Endothelial cell of umbilical vein (primary cell): ENCODE measurements around the gene SNX19. TPM values are rescaled to one million over a fixed set of nuclear protein-coding genes. Genes with fewer than 3 reads are reported as not detected.

Experiments
- BruUV-seq: library from RNA; stranded (reverse); fragments of 400-500 nt; replicated peaks from 2 replicates; lab custom pipeline; 2021; lab: Mats Ljungman, UMichigan
- CTCF ChIA-PET: fragments of 300-600, 350-600 bp; sonication (Branson Sonifier 250); formaldehyde crosslinking; loops from one replicate; lab custom pipeline; 2021; ENCODE audit warnings: antibody characterized with exemption, inconsistent platforms; lab: Charles Lee
- POLR2A ChIA-PET: fragments of 300-600, 350-600 bp; sonication (Branson Sonifier 250); formaldehyde crosslinking; loops from one replicate; lab custom pipeline; 2021; ENCODE audit warnings: antibody characterized with exemption, inconsistent platforms; lab: Charles Lee
- DNase-seq: peaks from one replicate; pipeline ENCODE4 v3.0.0-alpha.2; 2011; ENCODE audit warnings: low read depth, low spot score
- FAIRE-seq: peaks from 2 replicates; lab custom pipeline; 2011; peaks lifted over from hg19 to GRCh38; lab: Jason Lieb, UNC
- H2AFZ ChIP-seq: 2 replicates; pipeline ENCODE4 v1.6.0; 2012; ENCODE audit warnings: low read depth, low read length, control low read depth, inconsistent platforms
- H3K27ac ChIP-seq: 2 replicates; pipeline ENCODE4 v1.5.1; 2011; ENCODE audit warnings: low read depth, mild to moderate bottlenecking, control low read depth, low read length, moderate library complexity; ENCODE audit not compliant: insufficient read depth
- H3K27me3 ChIP-seq, 2 experiments: 2 replicates each; pipeline versions ENCODE4 v1.6.0 to v1.6.1; 2011; ENCODE audit warnings: low read length in 2 of 2, mixed read lengths in 1 of 2; ENCODE audit not compliant: control insufficient read depth in 2 of 2, insufficient read depth in 2 of 2
- H3K36me3 ChIP-seq, 2 experiments: 2 replicates in 1 of 2; 3 replicates in 1 of 2; pipeline ENCODE4 v1.5.1; 2011; ENCODE audit warnings: low read length in 2 of 2, mild to moderate bottlenecking in 1 of 2, moderate library complexity in 1 of 2; ENCODE audit not compliant: control insufficient read depth in 2 of 2, insufficient read depth in 2 of 2; ENCODE audit errors: extremely low read depth in 1 of 2
- H3K4me1 ChIP-seq: 3 replicates; pipeline ENCODE4 v1.5.1; 2011; ENCODE audit warnings: mild to moderate bottlenecking, low read length; ENCODE audit not compliant: control insufficient read depth, insufficient read depth; ENCODE audit errors: extremely low read depth
- H3K4me2 ChIP-seq: 2 replicates; pipeline ENCODE4 v1.6.1; 2011; ENCODE audit warnings: low read length, control low read depth, mixed read lengths; ENCODE audit not compliant: insufficient read depth
- H3K4me3 ChIP-seq, 3 experiments: fragments of 200-600 bp in 1 of 3; sonication (generic), shearing (Covaris generic) in 1 of 3; replicated peaks in 1 of 3; 2 replicates each; pipeline ENCODE4 v1.5.1; 2011 to 2016; ENCODE audit warnings: control low read depth in 3 of 3, low read length in 3 of 3, mild to moderate bottlenecking in 2 of 3, inconsistent platforms in 1 of 3, low read depth in 1 of 3, moderate library complexity in 1 of 3; ENCODE audit not compliant: insufficient read depth in 1 of 3
- H3K79me2 ChIP-seq: 2 replicates; pipeline ENCODE4 v1.6.0; 2012; ENCODE audit warnings: low read length, inconsistent platforms; ENCODE audit not compliant: control insufficient read depth, insufficient read depth
- H3K9ac ChIP-seq: replicated peaks from 2 replicates; pipeline ENCODE3; 2011; ENCODE audit warnings: low read length, control low read depth; ENCODE audit not compliant: insufficient read depth; ENCODE audit errors: extremely low read depth
- H3K9me1 ChIP-seq: replicated peaks from 3 replicates; pipeline ENCODE4 v1.6.0; 2011; ENCODE audit warnings: mild to moderate bottlenecking, low read length; ENCODE audit not compliant: control insufficient read depth, insufficient read depth; ENCODE audit errors: extremely low read depth
- H3K9me3 ChIP-seq: replicated peaks from 2 replicates; pipeline ENCODE4 v1.5.1; 2012; ENCODE audit warnings: low read length, inconsistent platforms; ENCODE audit not compliant: control insufficient read depth, insufficient read depth
- H4K20me1 ChIP-seq: replicated peaks from 2 replicates; pipeline ENCODE3; 2011; ENCODE audit warnings: mild to moderate bottlenecking, low read length; ENCODE audit not compliant: control insufficient read depth, insufficient read depth; ENCODE audit errors: extremely low read depth
- CTCF ChIP-seq, 2 donors: IDR thresholded peaks; 1 replicate in 1 of 2; 2 replicates in 1 of 2; pipeline ENCODE4 v1.5.1; 2011; ENCODE audit warnings: low read length in 2 of 2, mild to moderate bottlenecking in 2 of 2, moderate library complexity in 2 of 2, control low read depth in 1 of 2, inconsistent platforms in 1 of 2, low read depth in 1 of 2; ENCODE audit not compliant: insufficient read depth in 1 of 2; ENCODE audit errors: extremely low read depth in 1 of 2
- EZH2 ChIP-seq: IDR thresholded peaks from 2 replicates; pipeline ENCODE4 v1.6.1; 2012; ENCODE audit warnings: borderline replicate concordance, low read depth, mild to moderate bottlenecking, moderate library complexity, low read length, inconsistent platforms; ENCODE audit not compliant: severe bottlenecking
- FOS ChIP-seq: IDR thresholded peaks from 2 replicates; pipeline ENCODE4 v1.6.1; 2011; ENCODE audit warnings: mild to moderate bottlenecking, low read length, moderate library complexity, borderline replicate concordance; ENCODE audit not compliant: insufficient read depth
- GATA2 ChIP-seq: IDR thresholded peaks from 2 replicates; pipeline ENCODE4 v1.7.0; 2011; ENCODE audit warnings: low read depth, mild to moderate bottlenecking, moderate library complexity, mixed read lengths, low read length; ENCODE audit not compliant: insufficient read length, insufficient read depth
- JUN ChIP-seq: IDR thresholded peaks from 2 replicates; pipeline ENCODE4 v1.6.1; 2011; ENCODE audit warnings: borderline replicate concordance, low read depth; ENCODE audit not compliant: insufficient read length, insufficient read depth
- MAX ChIP-seq: IDR thresholded peaks from 2 replicates; pipeline ENCODE4 v1.6.1; 2011; ENCODE audit not compliant: insufficient read depth, insufficient read length
- MYC ChIP-seq: IDR thresholded peaks from one replicate; pipeline ENCODE4 v1.6.1; 2011; ENCODE audit warnings: mild to moderate bottlenecking, low read depth, low read length
- POLR2A ChIP-seq: IDR thresholded peaks from 2 replicates; pipeline ENCODE4 v1.6.1; 2012; ENCODE audit warnings: low read depth, mild to moderate bottlenecking, control low read depth, low read length
- POLR2AphosphoS5 ChIP-seq: IDR thresholded peaks from 2 replicates; pipeline ENCODE4 v1.6.1; 2012; ENCODE audit warnings: low read depth, mild to moderate bottlenecking, control low read depth, low read length, moderate library complexity; ENCODE audit not compliant: insufficient read depth
- dilution Hi-C: fragments of 300-500 bp; cut with MboI; formaldehyde crosslinking; loops from one replicate; pipeline ENCODE4 v1.15.0; 2019; ENCODE audit warnings: low sequenced_read_pairs; ENCODE audit not compliant: extremely low pct_ligation_motif_present
- intact Hi-C: fragments of 100-400 bp; cut with micrococcal nuclease; formaldehyde crosslinking; loops from one replicate; pipeline ENCODE4 v1.10.0; 2022
- polyA plus RNA-seq, 4 experiments: library from polyadenylated mRNA; depleted of rRNA in 3 of 4; stranded (reverse) in 3 of 4; unstranded in 1 of 4; fragments of >200 nt; gene quantifications; 2 replicates each; pipeline versions ENCODE4 v1.2.1 to v1.2.3, GENCODE V29; 2011 to 2012; ENCODE audit warnings: missing spikeins in 1 of 4
- total RNA-seq: library from RNA; stranded (reverse); gene quantifications from 2 replicates; pipeline ENCODE4 v1.2.3, GENCODE V29; 2021

The SNX19 gene
- total and polyA plus RNA-seq, 2 donors (not counting 3 experiments of a cell fraction or from before 2014, with no cell fraction given) = 37.4 to 49.8 TPM

- POLR2A ChIA-PET = no interaction called here
- no peak for FAIRE-seq
- no peak overlapping the region for H3K27ac ChIP-seq
- H3K4me3 ChIP-seq = no peak overlapping the region
- no peaks in the 10 kb centered on the region for H3K9me3 ChIP-seq
- BruUV-seq = no TSS peak
- H3K9ac ChIP-seq = no peak overlapping the region
- intact Hi-C loops (no loop called here), dilution Hi-C loops (no loop called here)
- H2AFZ ChIP-seq = no peak overlapping the region
- CTCF ChIA-PET = interaction anchor here (1.0 to 1.7 kb wide), 3 partner anchors 27 to 458 kb away, joined by 3 to 4 read pairs (median 4); no protein-coding TSS in a partner anchor
- H3K36me3 ChIP-seq = peaks cover 0 to 3% of the 10 kb centered on the region in 2 experiments
- H4K20me1 ChIP-seq = no peaks in the 10 kb centered on the region
- DNase-seq = no peak
- H3K79me2 ChIP-seq = no peaks in the 10 kb centered on the region
- H3K4me1 ChIP-seq = peaks cover 57% of the 10 kb centered on the region
- no peak overlapping the region for H3K4me2 ChIP-seq
- TF ChIP-seq MYC (no peak), POLR2AphosphoS5 (no peak), EZH2 (no peak), POLR2A (no peak), GATA2 (no peak)
- H3K9me1 ChIP-seq = no peaks in the 10 kb centered on the region
- no peaks in the 10 kb centered on the region for H3K27me3 ChIP-seq
Measured at GRCh38 chr11:130888790-130889189, 27.5 kb downstream of the SNX19 start.

GRCh38 chr11:130886704-130887103 is 29.6 kb downstream of the SNX19 start:
- Histone ChIP-seq H3K27me3 (no peaks in the 10 kb centered on the region), H3K79me2 (no peaks in the 10 kb centered on the region), H3K36me3 (peaks cover 4 to 7% of the 10 kb centered on the region in 2 experiments), H3K4me3 (no peak overlapping the region), H4K20me1 (no peaks in the 10 kb centered on the region), H3K4me2 (peak overlapping the region; percentile 59), H3K9ac (peak overlapping the region; percentile 22), H3K27ac (peak overlapping the region; percentile 64), H3K9me3 (no peaks in the 10 kb centered on the region), H3K9me1 (no peaks in the 10 kb centered on the region), H2AFZ (no peak overlapping the region), H3K4me1 (peaks cover 51% of the 10 kb centered on the region)
- DNase-seq (peak; percentile 97), FAIRE-seq (peak; percentile 85)
- peak; percentile 54 for TF ChIP-seq FOS
- TF ChIP-seq GATA2 = peak; percentile 73
- TF ChIP-seq CTCF (IDR thresholded peaks at IDR 0.05; ENCODE audit: extremely low read depth in 1 of 2, insufficient read depth in 1 of 2, low read depth in 1 of 2, low read length in 2 of 2) = no peak
- TF ChIP-seq POLR2A = peak; percentile 50
- TF ChIP-seq JUN = no peak
- TF ChIP-seq MYC = no peak
- peak; percentile 60 for TF ChIP-seq POLR2AphosphoS5
- no peak for TF ChIP-seq EZH2
- no peak for TF ChIP-seq MAX
- BruUV-seq = no TSS peak
- ChIA-PET CTCF (interaction anchor here (0.9 to 2.4 kb wide), 5 partner anchors 8 to 788 kb away, joined by 6 to 15 read pairs (median 9); no protein-coding TSS in a partner anchor), POLR2A (no interaction called here)
- intact Hi-C loops (no loop called here), dilution Hi-C loops (no loop called here)
